ENCODE data around the gene CSRNP3. TPM values are rescaled to one million over a fixed set of nuclear protein-coding genes. Genes with fewer than 3 reads are reported as not detected.
"Not testable (repeated sequence)": the region's sequence is repeated elsewhere in the genome, so short reads cannot be mapped to it uniquely, and the experiment has no call there.

The CSRNP3 gene
- total RNA-seq, 3 donors from 2014 or later = 2.0 to 5.2 (median 4.6) TPM

DNA sequence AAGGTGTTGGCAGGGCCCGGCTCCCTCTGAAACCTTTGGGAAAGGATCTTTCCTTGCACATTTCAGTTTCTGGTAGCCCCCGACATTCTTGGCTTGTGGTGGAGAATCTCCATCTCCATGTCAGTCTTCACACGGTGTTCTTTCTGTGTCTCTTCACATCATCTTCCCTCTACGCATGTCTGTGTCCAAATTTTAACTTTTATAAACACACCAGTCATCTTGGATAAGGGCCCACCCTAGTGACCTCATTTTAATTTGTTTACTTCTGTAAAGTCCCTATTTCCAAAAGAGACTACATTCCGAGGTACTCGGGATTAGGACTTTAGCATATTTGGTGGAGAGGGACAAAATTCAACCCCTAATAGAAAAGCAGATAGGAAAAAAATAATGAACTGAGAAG lies 186.2 kb downstream of the CSRNP3 start:
- intact Hi-C loops (cut with DNase I, micrococcal nuclease) = no loop called here
- peak; percentile 16 for ATAC-seq

DNA sequence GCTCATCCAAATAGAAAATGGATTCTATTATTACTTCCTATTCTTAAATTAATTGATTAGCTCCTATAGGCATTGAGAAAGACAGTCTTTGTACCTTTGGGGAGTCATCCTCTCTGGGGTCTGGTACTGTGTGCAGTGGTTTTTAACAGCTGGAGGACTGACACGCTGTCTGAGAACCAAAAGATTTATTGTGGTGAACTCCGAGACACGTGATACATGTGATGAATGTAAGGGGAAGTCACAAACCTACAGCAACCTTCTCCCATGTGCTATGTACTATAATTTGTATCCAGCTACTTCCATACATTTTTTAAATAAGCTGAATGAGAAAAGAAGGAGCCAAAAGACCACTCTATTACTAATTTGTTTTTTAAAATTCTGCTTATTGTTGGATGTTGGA lies 190.9 kb downstream of the CSRNP3 start:
- TF ChIP-seq, protein P1, sequence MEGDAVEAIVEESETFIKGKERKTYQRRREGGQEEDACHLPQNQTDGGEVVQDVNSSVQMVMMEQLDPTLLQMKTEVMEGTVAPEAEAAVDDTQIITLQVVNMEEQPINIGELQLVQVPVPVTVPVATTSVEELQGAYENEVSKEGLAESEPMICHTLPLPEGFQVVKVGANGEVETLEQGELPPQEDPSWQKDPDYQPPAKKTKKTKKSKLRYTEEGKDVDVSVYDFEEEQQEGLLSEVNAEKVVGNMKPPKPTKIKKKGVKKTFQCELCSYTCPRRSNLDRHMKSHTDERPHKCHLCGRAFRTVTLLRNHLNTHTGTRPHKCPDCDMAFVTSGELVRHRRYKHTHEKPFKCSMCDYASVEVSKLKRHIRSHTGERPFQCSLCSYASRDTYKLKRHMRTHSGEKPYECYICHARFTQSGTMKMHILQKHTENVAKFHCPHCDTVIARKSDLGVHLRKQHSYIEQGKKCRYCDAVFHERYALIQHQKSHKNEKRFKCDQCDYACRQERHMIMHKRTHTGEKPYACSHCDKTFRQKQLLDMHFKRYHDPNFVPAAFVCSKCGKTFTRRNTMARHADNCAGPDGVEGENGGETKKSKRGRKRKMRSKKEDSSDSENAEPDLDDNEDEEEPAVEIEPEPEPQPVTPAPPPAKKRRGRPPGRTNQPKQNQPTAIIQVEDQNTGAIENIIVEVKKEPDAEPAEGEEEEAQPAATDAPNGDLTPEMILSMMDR (IDR thresholded peaks at IDR 0.05) = no peak
- DNase-seq (no peak), ATAC-seq (no peak)
- no peaks in the 10 kb centered on the region for H3K9me3 ChIP-seq
- no peaks in the 10 kb centered on the region for H3K36me3 ChIP-seq (ENCODE audit: low read depth)
- no peak overlapping the region for H3K4me3 ChIP-seq
- no peaks in the 10 kb centered on the region for H3K4me1 ChIP-seq (ENCODE audit: low read depth)
- intact Hi-C loops (cut with DNase I, micrococcal nuclease) = no loop called here

More for the DNA sequence above, 186.2 kb downstream of the CSRNP3 start:
- Histone ChIP-seq H3K9me3 (no peaks in the 10 kb centered on the region), H3K4me3 (no peak overlapping the region), H3K36me3 (ENCODE audit: low read depth) (no peaks in the 10 kb centered on the region), H3K4me1 (ENCODE audit: low read depth) (no peaks in the 10 kb centered on the region)
- DNase-seq = no peak
- TF ChIP-seq, protein P1 (IDR thresholded peaks at IDR 0.05) = no peak

DNA sequence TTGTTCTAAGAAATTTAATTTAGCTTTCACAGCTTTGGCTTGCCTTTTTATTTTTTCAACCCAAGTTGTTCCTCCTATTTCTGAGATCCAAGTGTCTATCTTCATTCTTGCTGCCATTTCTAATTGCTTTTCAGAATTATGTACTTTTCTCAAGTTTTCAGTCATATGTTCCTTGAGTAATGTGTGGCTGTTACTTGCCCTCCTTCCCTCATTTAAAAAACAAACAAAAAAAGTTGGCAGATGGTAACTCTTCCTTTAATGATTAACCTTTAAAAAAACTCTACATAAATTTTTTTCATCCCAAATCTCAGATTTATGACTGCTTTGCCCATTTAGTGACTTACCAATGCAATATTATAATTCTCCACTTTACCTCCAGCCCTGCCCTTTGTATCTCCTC lies 193.2 kb downstream of the CSRNP3 start:
- ATAC-seq (peak; percentile 17), DNase-seq (no peak)
- intact Hi-C loops (cut with DNase I, micrococcal nuclease) = no loop called here
- Histone ChIP-seq H3K4me3 (no peak overlapping the region), H3K4me1 (ENCODE audit: low read depth) (no peaks in the 10 kb centered on the region), H3K9me3 (no peaks in the 10 kb centered on the region), H3K36me3 (ENCODE audit: low read depth) (no peaks in the 10 kb centered on the region)
- TF ChIP-seq, protein P1 (IDR thresholded peaks at IDR 0.05) = no peak

DNA sequence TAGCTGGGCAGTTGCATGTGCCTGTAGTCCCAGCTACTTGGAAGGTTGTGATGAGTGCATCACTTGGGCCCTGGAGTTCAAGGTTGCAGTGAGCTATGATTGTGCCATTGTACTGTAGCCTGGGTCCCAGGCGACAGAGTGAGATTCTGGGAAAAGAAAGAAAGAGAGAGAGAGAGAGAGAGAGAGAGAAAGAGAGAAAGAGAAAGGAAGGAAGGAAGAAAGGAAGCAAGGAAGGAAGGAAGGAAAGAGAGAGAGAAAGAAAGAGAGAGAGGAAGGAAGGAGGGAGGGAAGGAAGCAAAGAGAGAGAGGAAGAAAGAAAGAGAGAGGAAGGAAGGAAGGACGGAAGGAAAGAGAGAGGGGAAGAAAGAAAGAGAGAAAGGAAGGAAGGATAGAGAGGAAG lies 196.1 kb downstream of the CSRNP3 start:
- Histone ChIP-seq H3K4me3 (no peak overlapping the region), H3K36me3 (ENCODE audit: low read depth) (no peaks in the 10 kb centered on the region), H3K9me3 (no peaks in the 10 kb centered on the region), H3K4me1 (ENCODE audit: low read depth) (no peaks in the 10 kb centered on the region)
- intact Hi-C loops (cut with DNase I, micrococcal nuclease) = no loop called here
- TF ChIP-seq, protein P1 (IDR thresholded peaks at IDR 0.05) = no peak
- no peak for DNase-seq
- ATAC-seq = no peak

DNA sequence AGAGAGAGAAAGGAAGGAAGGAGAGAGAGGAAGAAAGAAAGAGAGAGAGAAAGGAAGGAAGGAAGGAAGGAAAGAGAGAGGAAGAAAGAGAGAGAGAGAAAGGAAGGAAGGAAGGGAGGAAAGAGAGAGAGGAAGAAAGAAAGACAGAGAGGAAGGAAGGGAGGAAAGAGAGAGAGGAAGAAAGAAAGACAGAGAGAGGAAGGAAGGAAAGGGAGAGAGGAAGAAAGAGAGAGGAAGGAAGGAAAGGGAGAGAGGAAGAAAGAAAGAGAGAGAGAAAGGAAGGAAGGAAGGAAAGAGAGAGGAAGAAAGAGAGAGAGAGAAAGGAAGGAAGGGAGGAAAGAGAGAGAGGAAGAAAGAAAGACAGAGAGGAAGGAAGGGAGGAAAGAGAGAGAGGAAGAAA lies 196.6 kb downstream of the CSRNP3 start:
- DNase-seq; ATAC-seq; intact Hi-C loops (cut with DNase I, micrococcal nuclease); H3K9me3 ChIP-seq; H3K4me3 ChIP-seq; H3K36me3 ChIP-seq (ENCODE audit: low read depth); H3K4me1 ChIP-seq (ENCODE audit: low read depth): not testable (repeated sequence)

DNA sequence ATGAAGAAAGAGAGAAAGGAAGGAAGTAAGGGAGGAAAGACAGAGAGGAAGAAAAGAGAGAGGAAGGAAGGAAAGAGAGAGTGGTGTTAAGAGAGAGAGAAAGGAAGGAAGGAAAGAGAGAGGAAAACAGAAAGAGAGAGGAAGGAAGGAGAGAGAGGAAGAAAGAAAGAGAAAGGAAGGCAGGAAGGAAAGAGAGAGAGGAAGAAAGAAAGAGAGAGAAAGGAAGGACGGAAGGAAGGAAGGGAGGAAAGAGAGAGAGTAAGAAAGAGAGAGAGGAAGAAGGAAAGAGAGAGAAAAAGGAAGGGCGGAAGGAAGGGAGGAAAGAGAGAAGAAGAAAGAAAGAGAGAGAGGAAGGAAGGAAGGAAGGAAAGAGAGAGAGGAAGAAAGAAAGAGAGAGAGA lies 197.1 kb downstream of the CSRNP3 start:
- intact Hi-C loops (cut with DNase I, micrococcal nuclease) = no loop called here
- Histone ChIP-seq H3K36me3 (ENCODE audit: low read depth) (no peaks in the 10 kb centered on the region), H3K9me3 (no peaks in the 10 kb centered on the region), H3K4me1 (ENCODE audit: low read depth) (no peaks in the 10 kb centered on the region), H3K4me3 (no peak overlapping the region)
- no peak for DNase-seq
- ATAC-seq = no peak
- TF ChIP-seq, protein P1 (IDR thresholded peaks at IDR 0.05) = no peak

All from mucosa of descending colon (tissue), 3 donors.